ENCODE measurements around the gene EPB41L4B. TPM values are rescaled to one million over a fixed set of nuclear protein-coding genes. Genes with fewer than 3 reads are reported as not detected.

EPB41L4B gene
- total and polyA plus RNA-seq, 3 donors from 2014 or later, result 10.9 to 14.5 (median 14.3) TPM

DNA sequence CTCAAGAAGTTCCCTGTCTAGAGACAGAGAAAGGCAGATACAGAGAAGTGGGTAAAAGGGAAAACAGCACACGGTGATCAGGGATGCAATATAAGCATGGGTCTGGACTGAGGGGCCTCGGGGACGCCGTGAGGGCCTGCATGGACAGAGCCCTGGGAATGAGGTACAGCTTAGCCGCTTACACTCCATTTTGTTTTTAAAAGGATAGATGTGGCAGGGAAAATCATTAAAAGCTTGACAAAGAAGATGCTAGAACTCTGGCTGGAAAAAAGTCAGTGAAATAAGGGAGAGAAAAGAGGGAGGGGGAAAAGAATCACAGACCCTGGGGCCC lies 69.1 kb downstream of the EPB41L4B start:
- DNase-seq, result no peak
- WGBS, 2 donors, result 79 to 87% methylated on average over 5 of the region's 5 CpGs
- Histone ChIP-seq H3K9me3 (no peaks in the 10 kb centered on the region), H3K4me3 (no peak overlapping the region), H3K27me3 (no peaks in the 10 kb centered on the region), H3K27ac (peak overlapping the region; percentile 15 to 49), H3K36me3 (ENCODE audit: low read depth, missing control alignments) (no peaks in the 10 kb centered on the region), H3K4me1 (peaks cover 22% of the 10 kb centered on the region)
- TF ChIP-seq, protein P1, sequence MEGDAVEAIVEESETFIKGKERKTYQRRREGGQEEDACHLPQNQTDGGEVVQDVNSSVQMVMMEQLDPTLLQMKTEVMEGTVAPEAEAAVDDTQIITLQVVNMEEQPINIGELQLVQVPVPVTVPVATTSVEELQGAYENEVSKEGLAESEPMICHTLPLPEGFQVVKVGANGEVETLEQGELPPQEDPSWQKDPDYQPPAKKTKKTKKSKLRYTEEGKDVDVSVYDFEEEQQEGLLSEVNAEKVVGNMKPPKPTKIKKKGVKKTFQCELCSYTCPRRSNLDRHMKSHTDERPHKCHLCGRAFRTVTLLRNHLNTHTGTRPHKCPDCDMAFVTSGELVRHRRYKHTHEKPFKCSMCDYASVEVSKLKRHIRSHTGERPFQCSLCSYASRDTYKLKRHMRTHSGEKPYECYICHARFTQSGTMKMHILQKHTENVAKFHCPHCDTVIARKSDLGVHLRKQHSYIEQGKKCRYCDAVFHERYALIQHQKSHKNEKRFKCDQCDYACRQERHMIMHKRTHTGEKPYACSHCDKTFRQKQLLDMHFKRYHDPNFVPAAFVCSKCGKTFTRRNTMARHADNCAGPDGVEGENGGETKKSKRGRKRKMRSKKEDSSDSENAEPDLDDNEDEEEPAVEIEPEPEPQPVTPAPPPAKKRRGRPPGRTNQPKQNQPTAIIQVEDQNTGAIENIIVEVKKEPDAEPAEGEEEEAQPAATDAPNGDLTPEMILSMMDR (IDR thresholded peaks at IDR 0.05), result no peak
- TF ChIP-seq POLR2A (IDR thresholded peaks at IDR 0.05), result no peak
- intact Hi-C loops (cut with DNase I; ENCODE audit: low total_unique reads), result no loop called here

DNA sequence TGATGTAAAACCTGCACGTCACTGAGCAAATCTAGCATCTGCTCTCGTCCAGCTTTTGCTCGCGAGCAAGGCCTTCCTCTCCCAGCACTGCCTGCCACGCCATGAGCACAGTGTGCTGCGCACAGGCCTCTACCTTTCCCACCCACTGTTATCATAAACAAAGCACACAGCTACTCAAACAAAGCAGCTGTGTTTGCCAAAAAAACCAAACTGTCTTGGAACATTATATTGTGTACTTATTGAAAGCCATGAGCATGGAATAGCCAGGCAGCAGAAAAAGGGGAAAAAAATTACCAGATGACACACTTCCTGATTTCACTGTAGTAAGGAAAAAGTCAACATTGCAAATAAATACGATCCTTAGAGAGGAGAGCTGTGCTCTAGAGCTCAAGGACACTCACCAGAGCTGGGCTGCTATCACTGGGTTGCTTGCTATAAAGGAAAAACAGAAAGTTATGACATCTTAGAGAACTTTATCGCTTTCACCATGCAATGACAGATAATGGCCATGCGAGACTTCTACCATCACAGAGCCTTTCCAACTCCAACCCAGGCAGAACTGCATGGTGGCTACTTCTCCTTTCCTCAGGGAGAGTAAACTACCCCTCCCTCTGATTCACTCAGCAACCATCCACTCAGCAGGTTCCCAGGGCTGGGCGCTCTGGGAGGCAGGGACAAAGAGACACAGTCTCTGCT lies 69.6 kb downstream of the EPB41L4B start:
- TF ChIP-seq POLR2A (IDR thresholded peaks at IDR 0.05), result no peak
- TF ChIP-seq, protein P1 (IDR thresholded peaks at IDR 0.05), result no peak
- Histone ChIP-seq H3K9me3 (no peaks in the 10 kb centered on the region), H3K4me1 (peaks cover 22% of the 10 kb centered on the region), H3K4me3 (no peak overlapping the region), H3K36me3 (ENCODE audit: low read depth, missing control alignments) (no peaks in the 10 kb centered on the region), H3K27ac (peak overlapping the region; percentile 15 to 55), H3K27me3 (no peaks in the 10 kb centered on the region)
- peak; percentile 51 for DNase-seq
- intact Hi-C loops (cut with DNase I; ENCODE audit: low total_unique reads), result no loop called here
- 30 to 50% methylated on average over 10 of the region's 10 CpGs for WGBS, 2 donors

DNA sequence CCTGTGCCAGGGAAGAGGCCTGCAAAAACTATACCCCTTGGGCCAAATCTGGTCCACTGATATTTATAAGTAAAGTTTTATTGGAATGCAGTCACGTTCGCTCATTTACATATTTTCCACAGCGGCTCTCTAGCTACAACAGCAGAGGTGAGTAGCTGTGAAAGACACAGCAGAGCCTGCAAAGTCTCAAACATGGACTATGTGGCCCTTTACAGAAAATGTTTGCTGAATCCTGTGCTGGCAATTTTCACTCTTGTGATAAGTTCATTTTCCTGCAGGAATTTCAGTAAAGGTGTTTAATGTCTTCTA lies 70.1 kb downstream of the EPB41L4B start:
- intact Hi-C loops (cut with DNase I; ENCODE audit: low total_unique reads), result no loop called here
- Histone ChIP-seq H3K4me3 (no peak overlapping the region), H3K36me3 (ENCODE audit: low read depth, missing control alignments) (no peaks in the 10 kb centered on the region), H3K27ac (peak overlapping the region; percentile 15 to 55), H3K9me3 (no peaks in the 10 kb centered on the region), H3K27me3 (no peaks in the 10 kb centered on the region), H3K4me1 (peaks cover 22% of the 10 kb centered on the region)
- DNase-seq, result no peak
- WGBS, 2 donors, result 85 to 91% methylated on average over 3 of the region's 3 CpGs
- TF ChIP-seq, protein P1 (IDR thresholded peaks at IDR 0.05), result no peak
- no peak for TF ChIP-seq POLR2A (IDR thresholded peaks at IDR 0.05)

DNA sequence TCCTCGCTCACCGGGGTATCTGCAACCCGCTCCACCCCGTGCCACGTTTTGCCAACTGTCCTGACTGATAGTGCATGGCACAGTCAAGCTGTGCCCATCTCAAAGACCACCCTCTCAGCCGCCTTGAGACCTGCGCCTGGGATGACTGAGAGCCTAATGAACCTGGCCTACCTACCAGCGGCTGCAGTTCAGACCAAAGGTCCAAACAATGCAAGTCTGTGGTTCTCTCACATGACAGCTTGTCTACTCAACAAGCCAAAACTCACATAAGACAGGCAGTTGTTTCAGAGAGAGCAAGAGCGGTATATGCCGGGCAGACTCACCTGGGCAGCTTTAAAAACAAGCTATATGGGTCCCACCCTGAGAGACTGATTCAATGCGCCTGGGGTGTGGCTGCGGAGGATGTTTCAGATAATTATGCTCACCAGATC lies 70.5 kb downstream of the EPB41L4B start:
- Histone ChIP-seq H3K9me3 (no peaks in the 10 kb centered on the region), H3K4me1 (peaks cover 26% of the 10 kb centered on the region), H3K4me3 (no peak overlapping the region), H3K27ac (peak overlapping the region; percentile 15 to 55), H3K27me3 (no peaks in the 10 kb centered on the region), H3K36me3 (ENCODE audit: low read depth, missing control alignments) (no peaks in the 10 kb centered on the region)
- intact Hi-C loops (cut with DNase I; ENCODE audit: low total_unique reads), result no loop called here
- WGBS, 2 donors, result 90 to 91% methylated on average over 12 of the region's 12 CpGs
- no peak for TF ChIP-seq POLR2A (IDR thresholded peaks at IDR 0.05)
- TF ChIP-seq, protein P1 (IDR thresholded peaks at IDR 0.05), result no peak
- DNase-seq, result no peak

DNA sequence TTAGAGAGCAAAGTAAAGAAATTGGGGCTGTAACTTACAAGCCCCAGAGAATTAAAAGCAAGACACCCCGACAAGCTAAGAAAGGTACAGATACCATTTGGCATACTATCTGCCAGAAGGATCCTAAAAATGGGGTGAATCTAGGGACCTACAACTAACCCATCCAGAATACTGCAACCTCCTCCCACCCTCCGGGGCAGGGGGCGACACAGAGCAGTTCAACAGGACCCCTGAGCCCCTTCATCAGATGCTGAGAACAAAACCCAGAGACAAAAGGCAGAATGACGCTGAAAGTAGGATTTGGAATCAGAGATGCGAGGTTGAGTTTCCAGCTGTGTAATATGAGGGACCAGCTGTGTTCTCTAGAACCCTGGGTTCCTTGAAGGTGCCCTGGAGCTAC lies 71.2 kb downstream of the EPB41L4B start:
- intact Hi-C loops (cut with DNase I; ENCODE audit: low total_unique reads), result no loop called here
- peaks cover 32% of the 10 kb centered on the region for H3K4me1 ChIP-seq
- no peaks in the 10 kb centered on the region for H3K9me3 ChIP-seq
- H3K27me3 ChIP-seq, result no peaks in the 10 kb centered on the region
- 87% methylated on average over 5 of the region's 5 CpGs for WGBS, 2 donors
- no peak overlapping the region for H3K27ac ChIP-seq
- TF ChIP-seq, protein P1 (IDR thresholded peaks at IDR 0.05), result no peak
- no peak for TF ChIP-seq POLR2A (IDR thresholded peaks at IDR 0.05)
- H3K4me3 ChIP-seq, result no peak overlapping the region
- no peak for DNase-seq
- H3K36me3 ChIP-seq (ENCODE audit: low read depth, missing control alignments), result no peaks in the 10 kb centered on the region
